ENCODE results near the gene DRC1.

Gene DRC1

DNA sequence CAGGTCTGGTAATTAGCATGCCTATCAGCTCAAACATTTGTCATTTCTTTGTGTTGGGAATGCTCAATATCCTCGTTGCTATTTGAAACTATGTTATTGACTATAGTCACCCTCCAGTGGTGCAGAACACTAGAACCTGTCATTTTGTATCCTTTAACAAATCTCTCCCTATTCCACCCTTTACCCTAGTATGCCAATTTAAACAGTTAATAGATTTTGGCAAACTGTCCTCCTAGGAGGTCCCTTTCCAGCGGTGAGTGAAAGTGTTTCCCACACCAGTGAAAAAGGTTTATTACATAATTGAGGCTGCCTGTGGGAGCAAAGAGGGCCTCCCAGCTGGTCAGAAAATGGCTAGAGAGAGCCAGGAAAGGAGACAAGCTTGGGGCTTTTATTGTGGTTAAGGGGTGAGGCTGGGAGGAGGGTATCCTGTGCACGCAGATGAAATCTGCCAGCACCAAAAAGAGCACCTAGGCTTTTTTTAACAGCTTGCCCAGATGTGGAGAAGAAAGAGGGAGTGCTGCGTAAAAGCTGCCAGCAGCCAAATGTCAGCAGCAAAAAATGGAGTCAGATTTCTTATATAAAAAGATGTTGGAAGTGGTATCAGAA, 1.8 kb upstream of the DRC1 start:
- no peak for DNase-seq (ENCODE audit: low read depth)

DNA sequence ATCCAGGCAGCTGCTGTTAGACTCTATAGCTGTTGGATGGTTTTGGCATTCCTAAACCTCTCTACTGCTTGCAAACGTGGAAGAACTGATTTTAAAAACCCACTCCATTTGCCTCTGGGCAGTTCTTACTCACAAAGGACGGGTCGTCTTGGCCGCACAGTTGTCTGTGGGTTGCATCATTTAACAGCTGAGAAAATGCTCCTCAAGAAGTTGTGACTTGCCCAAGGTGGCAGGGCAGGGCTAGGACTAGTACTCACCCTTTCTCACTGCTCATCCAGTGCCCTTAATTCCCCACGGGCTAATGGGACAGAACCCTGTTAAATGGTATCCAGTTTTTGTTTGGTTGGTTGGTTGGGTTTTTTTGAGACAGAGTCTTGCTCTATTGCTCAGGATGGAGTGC, 997 bp upstream of the DRC1 start:
- DNase-seq (ENCODE audit: low read depth): no peak

DNA sequence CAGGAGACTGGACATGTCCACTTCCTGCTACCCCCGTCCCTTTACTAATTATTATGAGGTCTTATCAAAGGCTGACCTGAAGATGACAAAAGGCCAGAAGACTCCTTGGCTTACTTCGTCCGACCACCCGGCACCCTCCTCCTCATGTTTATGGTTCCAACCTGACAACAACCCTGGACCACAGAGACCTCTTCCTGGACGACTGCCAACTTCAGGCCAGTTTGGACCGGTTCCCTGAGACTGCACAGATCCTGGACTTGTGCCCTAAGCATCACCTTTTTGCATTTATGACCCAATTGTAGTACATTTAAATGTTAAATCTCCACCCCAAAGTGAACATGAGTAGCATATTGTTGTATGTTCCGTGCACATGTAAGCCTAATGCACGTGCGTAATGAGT, 5.8 kb downstream of the DRC1 start:
- no peak for DNase-seq (ENCODE audit: low read depth)

DNA sequence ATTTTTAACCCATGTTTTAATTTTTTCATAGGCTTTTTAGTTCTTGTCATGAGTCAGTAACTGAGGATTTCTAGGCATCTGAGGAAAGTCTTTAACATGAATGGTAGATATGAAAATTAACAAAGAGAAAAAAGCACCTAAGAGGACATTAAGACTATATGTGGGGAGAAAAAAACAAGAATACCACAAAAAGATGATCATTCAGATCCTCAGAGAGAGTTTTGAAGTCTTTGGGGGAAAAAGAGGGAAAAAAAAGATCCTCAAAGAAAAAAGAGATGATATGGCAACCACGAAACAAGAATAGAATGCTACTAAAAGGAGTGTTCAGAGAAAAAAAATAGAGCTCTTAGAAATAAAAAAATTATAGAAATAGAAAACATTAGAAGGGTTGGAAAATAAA, 8.1 kb downstream of the DRC1 start:
- no peak for DNase-seq (ENCODE audit: low read depth)

DNA sequence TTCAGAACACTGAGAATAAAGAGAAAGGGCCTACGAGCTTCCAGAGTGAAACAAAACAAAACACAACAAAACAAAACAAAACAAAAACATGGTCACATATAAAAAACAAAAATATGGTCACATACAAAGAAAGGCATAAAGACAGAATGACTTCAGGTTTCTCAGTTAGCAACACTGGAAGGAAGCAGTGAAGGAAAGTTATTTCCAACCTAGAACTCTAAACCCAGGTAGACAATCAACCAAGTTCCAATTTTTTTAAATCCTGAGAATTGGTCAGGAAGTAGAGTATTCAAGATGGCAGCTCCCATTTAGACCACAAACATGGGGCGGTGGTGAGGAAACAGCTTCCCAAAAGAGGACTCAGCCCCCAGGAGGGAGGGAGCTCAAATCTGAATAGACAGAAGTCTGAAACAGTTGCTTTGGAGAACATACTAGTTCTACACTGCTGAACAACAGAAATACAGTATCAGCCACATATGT, 9.1 kb downstream of the DRC1 start:
- DNase-seq (ENCODE audit: low read depth): no peak

DNA sequence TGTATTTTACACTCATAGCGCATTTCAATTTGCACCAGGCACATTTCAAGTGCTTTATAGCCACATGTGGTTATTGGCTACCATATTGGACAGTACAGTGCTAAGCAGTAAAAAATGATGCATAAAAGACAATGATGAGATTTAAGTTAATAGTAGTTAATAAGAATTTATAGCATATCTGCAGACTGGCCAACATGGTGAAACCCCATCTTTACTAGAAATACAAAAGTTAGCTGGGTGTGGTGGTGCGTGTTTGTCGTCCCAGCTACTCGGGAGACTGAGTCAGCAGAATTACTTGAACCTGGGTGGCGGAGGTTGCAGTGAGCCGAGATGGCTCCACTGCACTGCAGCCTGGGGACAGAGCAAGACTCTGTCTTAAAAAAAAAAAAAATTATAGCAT, 9.7 kb downstream of the DRC1 start:
- no peak for DNase-seq (ENCODE audit: low read depth)

DNA sequence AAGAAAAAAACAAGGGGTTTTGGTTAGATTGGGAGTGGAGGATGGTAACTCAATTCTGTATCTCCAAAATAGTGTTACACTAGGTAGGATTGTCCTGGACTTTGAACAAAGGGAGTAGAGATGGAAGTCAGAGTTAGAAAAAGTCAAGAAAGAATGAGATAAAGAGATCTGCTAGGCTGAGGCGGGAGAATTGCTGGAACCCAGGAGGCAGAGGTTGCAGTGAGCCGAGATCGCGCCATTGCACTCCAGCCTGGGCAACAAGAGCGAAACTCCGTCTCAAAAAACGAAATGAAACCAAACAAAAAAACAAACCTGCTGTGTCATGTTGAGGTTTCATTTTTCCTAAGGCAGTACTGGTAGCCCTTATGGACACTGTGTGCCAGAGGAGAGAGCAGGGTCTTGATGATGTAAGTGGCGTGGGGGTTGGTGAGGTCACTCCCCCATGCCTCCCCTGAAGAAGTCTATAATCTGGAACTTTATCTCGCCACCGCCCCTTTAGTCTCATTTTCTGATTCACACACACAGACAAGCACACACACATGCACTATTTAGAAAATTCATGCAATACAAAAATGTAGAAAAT, 10.5 kb downstream of the DRC1 start:
- DNase-seq (ENCODE audit: low read depth): no peak

DNA sequence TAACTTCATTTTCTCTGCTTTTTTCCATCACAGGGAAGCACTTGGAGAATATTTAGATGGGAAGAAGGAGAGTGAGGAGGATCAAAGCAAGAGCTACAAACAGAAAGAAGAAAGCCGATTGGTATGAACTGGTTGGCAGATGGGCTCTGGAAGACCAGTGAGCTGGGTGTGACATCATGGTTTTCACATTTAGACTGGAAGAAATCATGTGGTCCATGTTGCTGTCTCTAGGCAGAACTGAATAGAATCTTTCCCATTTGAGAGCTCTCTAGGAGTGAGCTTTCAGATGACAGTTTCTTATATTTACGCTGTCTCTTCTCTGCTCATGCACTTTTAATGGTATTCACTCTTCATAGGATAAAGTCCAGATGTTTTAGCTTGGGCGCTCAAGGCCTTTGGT, 12.6 kb downstream of the DRC1 start:
- no peak for DNase-seq (ENCODE audit: low read depth)

DNA sequence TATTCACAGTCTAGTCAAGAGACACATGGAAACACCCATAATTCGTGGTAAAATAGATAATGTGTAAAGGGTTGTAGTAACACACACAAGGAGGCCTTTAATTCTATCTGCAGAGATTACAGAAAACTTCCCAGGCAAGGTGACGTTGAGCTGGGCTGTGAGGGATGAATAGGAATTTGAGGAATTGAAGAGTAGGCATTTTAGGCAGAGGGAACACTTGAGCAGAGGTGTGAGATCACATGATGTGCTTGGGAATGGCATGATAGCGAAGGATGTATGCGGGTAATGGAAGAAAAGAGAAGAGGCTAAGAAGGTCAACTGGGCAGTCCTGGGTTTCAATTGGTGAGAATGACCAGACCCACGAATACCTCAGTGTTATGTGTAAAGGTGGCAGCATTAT, 20.2 kb downstream of the DRC1 start:
- no peak for DNase-seq (ENCODE audit: low read depth)

DNA sequence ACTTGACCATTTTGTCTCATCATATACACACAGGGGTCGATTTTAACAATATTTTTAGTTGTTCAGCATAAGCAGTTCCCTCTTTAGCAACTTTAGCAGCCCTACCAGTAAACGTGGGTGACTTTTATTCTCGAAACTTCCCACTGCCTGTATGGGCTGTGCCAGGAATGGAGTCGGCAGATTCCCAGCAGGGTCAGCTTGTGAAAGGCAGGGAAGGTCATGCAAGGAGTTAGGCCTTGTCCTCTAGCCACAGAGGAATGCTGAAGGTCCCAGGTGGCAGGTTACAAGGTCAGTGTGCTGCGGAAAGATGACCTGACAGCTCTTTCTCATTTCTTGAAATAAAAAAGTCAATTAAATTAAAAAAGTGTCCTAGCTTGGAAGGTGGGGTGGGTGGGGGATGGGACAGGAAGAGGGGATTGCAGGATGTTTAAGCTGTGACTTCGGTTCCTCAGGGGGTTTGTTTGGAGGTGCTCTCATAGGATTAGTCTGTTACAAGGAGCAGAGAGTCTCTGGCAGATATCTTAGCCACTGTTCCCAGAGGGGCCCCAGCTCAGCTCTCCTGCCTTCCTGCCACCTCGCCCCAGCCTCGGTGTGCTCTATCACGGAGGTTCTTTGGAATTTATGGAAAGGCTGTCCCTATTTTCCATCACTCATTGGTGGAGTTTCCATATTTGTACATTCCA, 21.4 kb downstream of the DRC1 start:
- DNase-seq (ENCODE audit: low read depth): no peak

DNA sequence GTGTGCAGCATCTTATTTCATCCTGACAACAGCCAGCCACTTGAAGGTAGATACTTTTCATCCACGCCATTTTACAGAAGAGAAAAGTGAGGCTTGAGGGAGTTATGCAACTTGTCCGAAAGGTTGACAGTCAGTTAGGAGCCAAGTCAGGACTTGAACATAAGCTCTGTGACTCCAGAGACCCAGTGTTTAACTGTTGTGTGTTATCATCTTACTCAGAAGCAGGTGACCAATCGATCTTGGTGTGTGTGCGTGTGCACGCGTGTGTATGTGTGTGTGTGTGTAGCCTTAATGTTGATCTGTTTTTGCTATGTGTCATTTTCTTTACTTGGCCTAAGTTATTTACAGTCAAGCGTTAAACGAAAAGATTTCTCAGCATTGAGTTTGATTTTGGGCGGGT, 22.0 kb downstream of the DRC1 start:
- DNase-seq (ENCODE audit: low read depth): no peak

DNA sequence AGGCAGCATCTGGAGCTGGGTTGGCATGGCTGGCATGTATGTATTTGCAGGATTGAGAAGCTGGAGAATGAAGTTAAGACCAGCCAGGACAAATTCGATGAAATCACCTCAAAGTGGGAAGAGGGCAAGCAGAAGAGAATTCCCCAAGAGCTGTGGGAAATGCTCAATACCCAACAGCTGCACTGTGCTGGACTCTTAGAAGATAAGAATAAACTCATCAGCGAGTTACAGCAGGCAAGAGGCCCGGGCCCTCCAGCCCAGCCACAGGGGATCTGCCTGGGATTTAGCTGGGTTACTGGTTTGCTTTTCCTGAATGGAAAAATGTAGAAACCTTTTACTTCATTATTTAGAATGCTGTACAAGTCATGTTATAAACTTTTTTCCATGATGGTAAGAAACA, 22.5 kb downstream of the DRC1 start:
- no peak for DNase-seq (ENCODE audit: low read depth)

DNA sequence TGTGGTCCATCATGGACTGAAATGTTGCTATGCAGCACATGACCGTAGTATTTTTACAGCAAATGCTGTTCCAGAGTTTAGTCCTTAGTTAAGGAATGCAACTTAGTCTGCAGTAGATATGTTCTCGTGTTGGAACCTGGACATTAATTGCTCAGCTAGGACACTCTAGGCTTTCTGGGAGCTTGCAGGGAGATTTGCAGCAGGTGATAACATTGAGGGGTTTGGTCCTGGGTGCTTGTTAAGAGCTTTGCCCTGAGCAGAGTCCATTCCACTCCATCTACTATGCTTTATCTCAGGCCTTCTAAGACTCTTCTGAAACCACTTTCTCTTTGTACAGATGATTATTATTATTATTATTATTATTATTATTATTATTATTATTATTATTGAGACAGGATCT, 27.1 kb downstream of the DRC1 start:
- DNase-seq (ENCODE audit: low read depth): no peak

DNA sequence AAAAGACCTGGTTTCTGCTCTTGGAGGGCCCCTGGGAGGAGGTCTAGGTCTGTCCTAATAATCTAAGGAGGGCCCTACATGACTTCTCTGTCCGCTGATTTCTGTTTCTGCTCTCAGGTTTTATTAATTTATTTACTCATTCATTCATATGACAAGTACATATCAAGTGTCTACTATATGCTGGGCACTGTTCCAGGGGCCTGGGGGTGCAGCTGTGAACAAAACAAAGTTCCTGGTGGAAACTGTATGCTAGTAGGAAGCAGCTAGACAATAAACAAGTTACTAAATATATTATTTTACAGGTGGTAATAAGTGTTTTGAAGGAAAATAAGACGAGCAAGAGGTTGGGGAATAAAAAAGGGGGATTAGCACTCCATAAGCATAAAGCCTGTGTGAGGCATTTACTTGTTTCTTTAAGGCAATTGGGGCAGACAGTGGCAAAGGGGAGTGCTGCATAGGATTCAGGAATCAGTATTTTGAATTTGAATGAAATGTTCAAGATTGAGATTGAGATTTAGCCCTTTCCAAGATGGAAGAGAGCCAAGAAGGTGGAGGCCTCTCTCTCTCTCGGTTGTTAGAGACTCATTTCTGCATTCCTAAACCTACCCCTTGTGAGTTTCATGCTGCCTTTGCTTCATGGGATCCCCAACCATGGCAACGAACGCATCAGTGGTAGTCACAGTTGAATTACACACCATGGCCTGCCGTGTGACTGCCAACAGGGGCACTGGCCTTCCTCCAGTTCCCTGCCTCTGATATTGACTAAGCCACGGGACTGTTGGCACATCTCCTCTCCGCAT, 28.3 kb downstream of the DRC1 start:
- no peak for DNase-seq (ENCODE audit: low read depth)

DNA sequence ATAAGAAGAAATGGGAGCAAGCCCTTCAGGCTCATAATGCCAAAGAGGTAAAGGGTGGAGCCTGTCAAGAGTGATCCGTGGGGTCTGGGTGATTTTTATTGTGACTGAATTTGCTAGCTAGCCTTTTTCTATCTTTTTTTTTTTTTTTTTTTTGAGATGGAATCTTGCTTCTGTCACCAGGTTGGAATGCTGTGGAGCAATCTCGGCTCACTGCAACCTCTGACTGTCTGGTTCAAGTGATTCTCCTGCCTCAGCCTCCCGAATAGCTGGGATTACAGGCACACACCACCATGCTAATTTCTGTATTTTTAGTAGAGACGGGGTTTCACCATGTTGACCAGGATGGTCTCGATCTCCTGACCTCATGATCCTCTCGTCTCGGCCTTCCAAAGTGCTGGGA, 29.1 kb downstream of the DRC1 start:
- DNase-seq (ENCODE audit: low read depth): no peak

DNA sequence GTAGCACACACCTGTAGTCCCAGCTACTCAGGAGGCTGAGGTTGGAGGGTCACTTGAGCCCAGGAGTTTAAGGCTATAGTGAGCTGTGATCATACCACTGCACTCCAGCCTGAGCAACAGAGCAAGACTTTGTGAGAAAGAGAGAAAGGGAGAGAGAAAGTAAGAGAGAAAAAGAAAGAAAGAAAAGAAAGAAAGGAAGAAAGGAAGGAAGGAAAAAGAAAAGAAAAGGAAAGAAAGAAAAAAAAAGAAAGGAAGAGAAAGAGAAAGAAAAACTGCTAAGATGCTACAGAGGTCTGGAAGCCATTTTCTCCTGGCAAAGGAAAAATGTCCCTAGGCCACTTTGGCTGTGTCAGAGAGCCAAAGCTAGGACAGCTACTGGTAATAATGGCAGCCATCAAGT, 30.6 kb downstream of the DRC1 start:
- DNase-seq (ENCODE audit: low read depth): no peak

DNA sequence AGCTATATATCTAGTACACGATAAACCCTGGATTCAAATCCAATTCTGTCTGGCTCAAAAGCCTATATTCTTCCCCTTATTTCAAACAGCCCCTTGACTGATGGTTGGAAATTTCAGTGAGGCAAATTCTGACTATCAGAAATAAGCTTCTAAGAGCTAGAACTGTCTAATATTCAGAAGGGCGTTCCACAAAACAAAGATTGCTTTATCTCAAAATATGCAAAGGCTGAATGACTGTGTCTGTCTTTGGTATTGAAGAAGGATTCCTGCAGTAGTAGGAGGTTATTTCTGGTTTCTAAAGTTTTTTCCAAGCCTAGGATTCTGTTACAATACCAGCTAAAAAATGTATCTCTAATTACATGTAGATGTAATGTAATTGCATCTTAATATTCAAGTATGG, 31.1 kb downstream of the DRC1 start:
- DNase-seq (ENCODE audit: low read depth): no peak

DNA sequence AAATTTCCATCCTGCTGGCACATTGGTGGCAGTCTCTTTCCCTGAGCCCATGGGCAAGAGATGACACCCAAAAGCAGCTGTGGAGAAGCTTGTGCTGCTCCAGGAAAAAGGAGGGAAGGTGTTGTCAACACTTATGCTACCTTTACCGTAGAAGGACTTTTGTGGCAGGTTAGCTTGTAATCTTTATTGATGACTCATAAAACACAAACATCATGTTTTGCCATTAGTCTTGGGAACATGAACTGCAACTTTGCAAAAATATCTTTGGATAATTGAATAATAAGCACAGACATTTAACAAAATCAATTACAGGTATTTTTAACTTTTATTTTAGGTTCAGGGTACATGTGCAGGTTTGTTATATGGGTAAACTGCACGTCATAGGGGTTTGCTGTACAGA, 33.4 kb downstream of the DRC1 start:
- no peak for DNase-seq (ENCODE audit: low read depth)

DNA sequence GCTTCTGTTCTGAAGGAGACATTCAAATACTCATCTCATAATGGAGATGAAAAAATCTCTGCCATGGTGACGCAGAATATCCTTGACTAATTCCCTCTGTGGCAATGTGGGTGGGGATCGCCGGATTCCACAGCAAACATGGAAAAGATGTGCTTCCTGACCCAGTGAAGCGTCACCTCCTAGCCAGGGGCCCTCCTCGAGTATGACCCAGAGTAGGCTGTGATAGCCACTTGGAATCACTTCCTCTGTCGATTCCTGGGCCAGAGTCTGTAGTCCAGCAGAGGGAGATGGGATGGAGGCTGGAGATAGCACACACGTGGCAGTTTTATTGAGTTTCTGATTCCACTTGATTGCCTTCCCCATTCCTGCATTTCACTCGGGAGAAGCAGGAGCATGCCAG, 36.8 kb downstream of the DRC1 start:
- peak; percentile 65 for DNase-seq (ENCODE audit: low read depth)

DNA sequence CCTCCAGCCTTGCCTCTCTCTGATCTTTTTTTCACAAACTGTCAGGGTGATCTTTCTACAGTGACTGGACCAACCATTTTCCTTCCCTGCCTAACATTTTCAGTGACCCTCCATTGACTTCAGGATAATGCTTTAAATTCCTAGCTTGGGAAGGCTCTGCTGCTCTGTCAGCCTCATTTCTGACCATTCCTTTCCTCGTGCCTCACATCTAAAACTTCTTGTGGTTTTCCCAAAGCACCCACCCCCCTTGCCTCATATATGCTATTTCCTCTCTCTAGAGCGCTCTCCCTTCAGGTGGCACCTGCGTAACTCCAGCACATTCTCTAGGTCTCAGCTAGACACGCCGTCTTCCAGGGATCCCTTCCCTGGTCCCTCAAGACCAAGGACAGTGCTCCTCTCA, 37.2 kb downstream of the DRC1 start:
- DNase-seq (ENCODE audit: low read depth): no peak

DNA sequence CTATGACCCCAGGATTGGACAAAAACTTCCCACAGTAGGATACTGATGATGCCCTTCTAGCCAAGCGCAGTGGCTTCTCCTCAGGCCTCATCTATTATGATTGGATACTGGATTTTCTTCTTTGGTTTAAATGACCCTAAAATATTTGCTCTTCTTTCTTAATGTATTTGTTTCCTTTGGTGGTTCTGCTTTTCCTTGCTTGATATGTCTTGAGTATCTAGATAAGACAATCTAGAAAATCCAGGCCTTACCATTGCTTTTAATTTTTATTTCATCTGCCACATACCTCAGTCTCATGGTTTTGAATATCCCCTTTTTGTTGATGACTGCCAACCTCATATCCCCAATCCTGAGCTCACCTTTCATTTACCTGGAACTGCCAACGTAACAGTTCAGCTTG, 40.6 kb downstream of the DRC1 start:
- DNase-seq (ENCODE audit: low read depth): no peak

DNA sequence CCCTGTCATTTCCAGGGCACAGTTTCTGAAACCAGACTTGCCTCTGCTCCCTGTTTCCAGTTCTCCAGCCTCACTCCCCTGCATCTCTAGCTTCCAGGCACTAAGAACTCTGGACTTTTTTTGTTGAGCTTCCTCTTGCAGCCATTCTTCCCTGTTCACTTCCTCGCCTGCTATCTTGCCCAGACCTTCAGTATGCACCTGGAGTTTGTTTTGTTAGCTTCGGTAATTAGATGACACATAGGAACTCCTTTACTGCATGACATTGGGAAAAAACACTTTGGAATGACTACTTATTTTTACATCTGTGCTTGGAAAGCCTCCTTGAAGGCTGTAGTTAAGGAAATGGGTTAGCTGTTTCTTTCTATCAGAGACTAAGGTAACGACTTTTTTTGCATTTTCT, 41.0 kb downstream of the DRC1 start:
- DNase-seq (ENCODE audit: low read depth): no peak

DNA sequence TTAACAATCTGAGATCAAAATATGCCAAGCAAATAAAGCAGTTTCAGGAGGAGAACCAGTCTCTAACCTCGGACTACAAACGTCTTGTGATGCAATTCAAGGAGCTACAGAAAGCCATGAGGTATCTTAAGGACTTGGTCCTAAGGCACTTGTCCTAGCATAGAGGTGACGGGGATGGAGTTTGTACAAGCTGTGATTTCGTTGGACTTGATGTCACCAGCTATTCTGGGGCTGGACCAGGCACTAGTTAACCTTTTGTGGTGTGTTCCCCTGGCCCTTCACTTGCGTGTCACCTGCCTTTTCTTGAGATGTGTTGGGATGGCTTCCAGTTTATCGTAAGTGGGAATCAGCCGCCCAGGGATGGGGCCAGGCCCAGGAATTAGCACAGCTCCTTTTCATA, 42.5 kb downstream of the DRC1 start:
- no peak for DNase-seq (ENCODE audit: low read depth)
